ENCODE results near the gene EPHA8.

EPHA8 gene

GRCh38 chr1:22562584-22563583, at the start of gene EPHA8:
TSS of gene EPHA8 (plus strand) at chr1:22563489. CDS start at chr1:22563636, 147 bp downstream.
- H3K4me3 ChIP-seq (ENCODE audit: low read depth, low read length), result no peak within 1 kb of the TSS
- DNase-seq (ENCODE audit: low read depth), result no peak
- TF ChIP-seq, protein P1, sequence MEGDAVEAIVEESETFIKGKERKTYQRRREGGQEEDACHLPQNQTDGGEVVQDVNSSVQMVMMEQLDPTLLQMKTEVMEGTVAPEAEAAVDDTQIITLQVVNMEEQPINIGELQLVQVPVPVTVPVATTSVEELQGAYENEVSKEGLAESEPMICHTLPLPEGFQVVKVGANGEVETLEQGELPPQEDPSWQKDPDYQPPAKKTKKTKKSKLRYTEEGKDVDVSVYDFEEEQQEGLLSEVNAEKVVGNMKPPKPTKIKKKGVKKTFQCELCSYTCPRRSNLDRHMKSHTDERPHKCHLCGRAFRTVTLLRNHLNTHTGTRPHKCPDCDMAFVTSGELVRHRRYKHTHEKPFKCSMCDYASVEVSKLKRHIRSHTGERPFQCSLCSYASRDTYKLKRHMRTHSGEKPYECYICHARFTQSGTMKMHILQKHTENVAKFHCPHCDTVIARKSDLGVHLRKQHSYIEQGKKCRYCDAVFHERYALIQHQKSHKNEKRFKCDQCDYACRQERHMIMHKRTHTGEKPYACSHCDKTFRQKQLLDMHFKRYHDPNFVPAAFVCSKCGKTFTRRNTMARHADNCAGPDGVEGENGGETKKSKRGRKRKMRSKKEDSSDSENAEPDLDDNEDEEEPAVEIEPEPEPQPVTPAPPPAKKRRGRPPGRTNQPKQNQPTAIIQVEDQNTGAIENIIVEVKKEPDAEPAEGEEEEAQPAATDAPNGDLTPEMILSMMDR (IDR thresholded peaks at IDR 0.05; ENCODE audit: low read depth, low read length, missing control alignments), result no peak

DNA sequence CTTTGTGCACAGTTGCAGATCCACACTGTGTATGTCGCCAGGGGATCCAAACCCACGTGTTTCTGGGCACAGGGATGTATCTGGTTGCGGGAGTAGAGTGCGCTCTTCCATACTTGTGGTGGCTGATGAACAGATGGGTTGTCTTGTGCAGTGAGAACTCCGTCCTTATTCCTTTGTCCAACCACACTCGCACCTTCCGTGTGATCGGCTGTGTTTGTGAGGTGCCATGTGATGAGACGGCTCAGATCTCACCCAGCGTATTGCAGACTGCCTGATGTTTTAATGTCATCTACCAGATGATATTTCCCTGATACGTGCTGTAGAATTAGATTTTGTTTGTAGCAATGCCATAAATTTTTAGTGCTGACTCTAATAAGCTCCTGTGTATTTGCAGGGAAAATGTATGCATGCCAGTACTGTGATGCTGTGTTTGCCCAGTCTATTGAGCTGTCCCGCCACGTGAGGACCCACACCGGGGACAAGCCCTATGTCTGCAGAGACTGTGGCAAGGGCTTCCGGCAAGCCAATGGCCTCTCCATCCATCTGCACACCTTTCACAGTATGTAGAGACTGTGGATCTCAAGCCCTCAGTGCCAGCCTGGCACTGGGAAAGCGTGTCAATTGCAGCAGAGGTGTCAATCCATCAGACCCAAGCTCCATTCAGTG, 46.2 kb upstream of the EPHA8 start:
- TF ChIP-seq, protein P1 (IDR thresholded peaks at IDR 0.05; ENCODE audit: low read depth, low read length, missing control alignments), result no peak
- no peak for DNase-seq (ENCODE audit: low read depth)

DNA sequence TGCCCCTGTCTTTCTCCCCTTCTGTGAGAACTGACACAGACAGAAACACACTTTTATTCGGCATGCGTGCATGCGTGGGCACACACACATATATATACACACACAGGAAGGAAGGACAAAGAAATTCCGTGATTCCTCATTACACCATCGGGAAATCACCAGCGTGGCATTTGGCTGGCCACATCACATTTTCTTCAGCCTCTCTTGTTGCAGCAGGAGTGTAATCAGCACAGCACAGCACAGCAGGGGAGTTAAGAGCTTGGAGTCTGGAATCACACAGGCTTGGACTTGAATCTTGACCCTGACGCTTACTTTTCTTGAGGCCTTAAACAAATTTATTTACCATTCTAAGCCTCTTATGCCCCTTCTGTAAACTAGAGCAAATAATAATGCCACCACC, 45.3 kb upstream of the EPHA8 start:
- DNase-seq (ENCODE audit: low read depth), result no peak
- TF ChIP-seq, protein P1 (IDR thresholded peaks at IDR 0.05; ENCODE audit: low read depth, low read length, missing control alignments), result no peak
- no peak overlapping the region for H3K4me3 ChIP-seq (ENCODE audit: low read depth, low read length)

More for the DNA sequence above, 46.2 kb upstream of the EPHA8 start:
- H3K4me3 ChIP-seq (ENCODE audit: low read depth, low read length), result no peak overlapping the region

DNA sequence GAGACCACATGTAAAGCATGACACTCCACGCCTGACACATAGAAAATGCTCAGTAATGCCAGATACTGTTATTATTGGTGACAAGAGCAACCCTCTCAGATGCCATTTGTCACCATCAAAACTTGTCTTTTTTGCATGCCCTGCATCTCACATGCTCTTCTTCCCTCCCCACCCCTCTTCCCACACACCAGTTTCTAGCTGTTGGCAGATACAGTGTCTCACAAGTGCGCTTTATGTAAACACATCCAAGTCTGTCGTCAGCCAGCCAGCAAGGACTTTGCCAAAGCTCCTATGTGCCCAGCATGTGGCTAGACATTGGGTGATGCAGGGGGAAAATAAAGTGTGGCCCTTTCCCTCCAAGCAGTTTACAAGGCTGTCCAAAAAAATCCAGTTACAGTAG, 44.9 kb upstream of the EPHA8 start:
- no peak overlapping the region for H3K4me3 ChIP-seq (ENCODE audit: low read depth, low read length)
- TF ChIP-seq, protein P1 (IDR thresholded peaks at IDR 0.05; ENCODE audit: low read depth, low read length, missing control alignments), result no peak
- DNase-seq (ENCODE audit: low read depth), result no peak

- no peak overlapping the region for H3K4me3 ChIP-seq (ENCODE audit: low read depth, low read length)
- TF ChIP-seq, protein P1 (IDR thresholded peaks at IDR 0.05; ENCODE audit: low read depth, low read length, missing control alignments), result no peak
- DNase-seq (ENCODE audit: low read depth), result no peak
Observed at GRCh38 chr1:22520871-22521270, 42.4 kb upstream of the EPHA8 start.

DNA sequence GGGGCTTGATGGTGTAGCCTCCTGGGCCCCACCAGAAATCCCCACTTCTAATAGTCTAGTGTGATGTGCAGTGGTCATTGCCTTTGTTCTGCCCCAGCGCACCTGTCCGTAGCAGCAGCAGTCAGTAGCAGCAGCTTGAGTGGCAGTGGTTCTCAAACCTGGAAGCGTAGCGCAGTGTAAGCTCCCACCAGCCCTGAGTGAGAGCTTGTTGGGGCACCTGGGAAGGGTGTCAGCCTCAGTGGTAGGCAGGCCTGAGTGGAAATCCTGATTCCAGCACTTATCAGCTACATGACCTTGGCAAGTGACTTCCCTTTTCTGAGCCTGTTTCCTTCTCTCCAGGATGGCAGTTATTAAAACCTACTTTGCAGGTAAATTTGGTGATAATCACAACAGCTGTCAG, 41.6 kb upstream of the EPHA8 start:
- no peak for DNase-seq (ENCODE audit: low read depth)
- TF ChIP-seq, protein P1 (IDR thresholded peaks at IDR 0.05; ENCODE audit: low read depth, low read length, missing control alignments), result no peak
- H3K4me3 ChIP-seq (ENCODE audit: low read depth, low read length), result no peak overlapping the region
